H1 (cell line): ENCODE data around the gene SSTR3. TPM values are rescaled to one million over a fixed set of nuclear protein-coding genes. Genes with fewer than 3 reads are reported as not detected.

Source experiments
- CTCF ChIA-PET: fragments of 300-600 bp; sonication (Branson Sonifier 250); formaldehyde crosslinking; loops from one replicate; lab custom pipeline; 2021; ENCODE audit not compliant: partially characterized antibody; lab: Charles Lee
- POLR2A ChIA-PET: fragments of 300-600 bp; sonication (Branson Sonifier 250); formaldehyde crosslinking; loops from one replicate; lab custom pipeline; 2021; ENCODE audit warnings: inconsistent platforms; ENCODE audit not compliant: partially characterized antibody; lab: Charles Lee
- DNase-seq, 2 experiments: peaks; one replicate each; pipeline versions ENCODE4 v3.0.0 to v3.0.0-alpha.2; 2010 to 2022; ENCODE audit warnings: low spot score in 2 of 2, low read depth in 1 of 2, mixed read lengths in 1 of 2
- FAIRE-seq: peaks from 2 replicates; lab custom pipeline; 2011; peaks lifted over from hg19 to GRCh38; lab: Jason Lieb, UNC
- H2AFZ ChIP-seq: 2 replicates; pipeline ENCODE4 v1.8.1; 2012; ENCODE audit warnings: low read length, inconsistent platforms
- H2AK5ac ChIP-seq: 2 replicates; pipeline ENCODE4 v1.6.1; 2013; ENCODE audit warnings: low read depth, low read length
- H2BK120ac ChIP-seq: replicated peaks from 2 replicates; pipeline ENCODE3; 2013; ENCODE audit warnings: low read depth, low read length, inconsistent platforms
- H2BK12ac ChIP-seq: 2 replicates; pipeline ENCODE4 v1.6.1; 2013; ENCODE audit warnings: low read depth, low read length
- H2BK15ac ChIP-seq: 2 replicates; pipeline ENCODE4 v1.6.1; 2013; ENCODE audit warnings: low read length
- H2BK20ac ChIP-seq: 2 replicates; pipeline ENCODE4 v1.6.1; 2013; ENCODE audit warnings: low read length
- H2BK5ac ChIP-seq: 2 replicates; pipeline ENCODE4 v1.6.1; 2013; ENCODE audit warnings: low read depth, low read length
- H3K14ac ChIP-seq: 2 replicates; pipeline ENCODE4 v1.6.1; 2013; ENCODE audit warnings: inconsistent platforms; ENCODE audit not compliant: insufficient read length
- H3K18ac ChIP-seq: 2 replicates; pipeline ENCODE4 v1.6.1; 2013; ENCODE audit warnings: low read length; ENCODE audit errors: extremely low read depth
- H3K23ac ChIP-seq: 2 replicates; pipeline ENCODE4 v1.6.1; 2013; ENCODE audit warnings: inconsistent platforms; ENCODE audit not compliant: insufficient read length
- H3K23me2 ChIP-seq: 2 replicates; pipeline ENCODE4 v1.6.1; 2013; ENCODE audit warnings: low read depth, low read length
- H3K27ac ChIP-seq: 2 replicates; pipeline ENCODE4 v1.6.1; 2011; ENCODE audit warnings: low read depth, low read length, inconsistent platforms
- H3K27me3 ChIP-seq, 4 experiments: replicated peaks in 1 of 4; 1 replicate in 1 of 4; 2 replicates in 3 of 4; pipeline versions ENCODE4 v1.6.1 to v1.8.1; 2011 to 2013; ENCODE audit warnings: low read length in 3 of 4, mild to moderate bottlenecking in 3 of 4, inconsistent platforms in 2 of 4, mixed read lengths in 2 of 4, moderate library complexity in 1 of 4; ENCODE audit not compliant: control insufficient read depth in 3 of 4, insufficient read depth in 3 of 4; ENCODE audit errors: extremely low read depth in 1 of 4
- H3K36me3 ChIP-seq, 4 experiments: 2 replicates each; pipeline versions ENCODE4 v1.6.1 to v1.8.1; 2011 to 2013; ENCODE audit warnings: mild to moderate bottlenecking in 4 of 4, low read length in 3 of 4, moderate library complexity in 2 of 4, control low read depth in 1 of 4, inconsistent platforms in 1 of 4; ENCODE audit not compliant: insufficient read depth in 4 of 4, control insufficient read depth in 2 of 4
- H3K4ac ChIP-seq: replicated peaks from 2 replicates; pipeline ENCODE3; 2013; ENCODE audit warnings: low read length, low read depth, mixed read lengths, inconsistent platforms; ENCODE audit not compliant: insufficient read length
- H3K4me1 ChIP-seq, 4 experiments: replicated peaks in 1 of 4; 1 replicate in 1 of 4; 2 replicates in 3 of 4; pipeline versions ENCODE4 v1.6.1 to v1.8.1; 2011 to 2013; ENCODE audit warnings: low read length in 3 of 4, inconsistent platforms in 2 of 4, mixed read lengths in 1 of 4; ENCODE audit not compliant: insufficient read depth in 4 of 4, control insufficient read depth in 3 of 4
- H3K4me2 ChIP-seq, 2 experiments: 2 replicates each; pipeline versions ENCODE4 v1.6.1 to v1.8.1; 2011 to 2013; ENCODE audit warnings: low read depth in 2 of 2, low read length in 2 of 2, control low read depth in 1 of 2, inconsistent platforms in 1 of 2, mild to moderate bottlenecking in 1 of 2; ENCODE audit not compliant: insufficient read depth in 1 of 2
- H3K4me3 ChIP-seq, 4 experiments: fragments of 200-600, 300-600 bp in 1 of 4; sonication (generic), shearing (Covaris generic), sonication (Bioruptor Twin) in 1 of 4; 2 replicates each; pipeline versions ENCODE4 v1.5.1 to v1.8.1; 2011 to 2016; ENCODE audit warnings: low read length in 4 of 4, low read depth in 3 of 4, control low read depth in 2 of 4, inconsistent platforms in 2 of 4, mild to moderate bottlenecking in 2 of 4, mixed read lengths in 1 of 4, moderate library complexity in 1 of 4; ENCODE audit not compliant: insufficient read depth in 2 of 4; ENCODE audit errors: extremely low read depth in 1 of 4
- H3K56ac ChIP-seq: replicated peaks from 2 replicates; pipeline ENCODE3; 2013; ENCODE audit warnings: low read depth, mild to moderate bottlenecking, mixed read lengths, low read length, inconsistent platforms; ENCODE audit not compliant: insufficient read length
- H3K79me1 ChIP-seq: 2 replicates; pipeline ENCODE4 v1.6.1; 2013; ENCODE audit warnings: low read depth, low read length, control low read depth
- H3K79me2 ChIP-seq, 2 experiments: 2 replicates each; pipeline versions ENCODE4 v1.6.1 to v1.8.1; 2012 to 2013; ENCODE audit warnings: low read length in 2 of 2, mild to moderate bottlenecking in 2 of 2, inconsistent platforms in 1 of 2; ENCODE audit not compliant: insufficient read depth in 2 of 2, control insufficient read depth in 1 of 2
- H3K9ac ChIP-seq, 4 experiments: replicated peaks in 1 of 4; 1 replicate in 1 of 4; 2 replicates in 3 of 4; pipeline versions ENCODE4 v1.6.1 to v1.8.1; 2011 to 2013; ENCODE audit warnings: low read depth in 3 of 4, low read length in 3 of 4, control low read depth in 2 of 4, mild to moderate bottlenecking in 2 of 4, moderate library complexity in 2 of 4, inconsistent platforms in 1 of 4; ENCODE audit errors: extremely low read depth in 1 of 4
- H3K9me3 ChIP-seq, 2 experiments: 2 replicates each; pipeline versions ENCODE4 v1.6.1 to v1.8.1; 2012 to 2013; ENCODE audit warnings: mild to moderate bottlenecking in 2 of 2, moderate library complexity in 2 of 2, control low read depth in 1 of 2, inconsistent platforms in 1 of 2, low read depth in 1 of 2, low read length in 1 of 2, mixed read lengths in 1 of 2; ENCODE audit not compliant: insufficient read depth in 2 of 2
- H4K20me1 ChIP-seq, 2 experiments: replicated peaks in 1 of 2; 2 replicates each; pipeline versions ENCODE3 to v1.8.1; 2011 to 2013; ENCODE audit warnings: inconsistent platforms in 2 of 2, low read length in 2 of 2, mild to moderate bottlenecking in 1 of 2; ENCODE audit not compliant: insufficient read depth in 2 of 2, control insufficient read depth in 1 of 2
- H4K5ac ChIP-seq: 2 replicates; pipeline ENCODE4 v1.6.1; 2013; ENCODE audit warnings: low read length, low read depth, mixed read lengths, inconsistent platforms; ENCODE audit not compliant: insufficient read length
- H4K8ac ChIP-seq: 2 replicates; pipeline ENCODE4 v1.8.0; 2013; ENCODE audit warnings: mild to moderate bottlenecking, moderate library complexity, low read length, inconsistent platforms; ENCODE audit not compliant: insufficient read depth; ENCODE audit errors: extremely low read depth
- H4K91ac ChIP-seq: replicated peaks from 2 replicates; pipeline ENCODE3; 2013; ENCODE audit warnings: low read length, mixed read lengths, inconsistent platforms; ENCODE audit not compliant: insufficient read length
- JUN ChIP-seq: IDR thresholded peaks from 2 replicates; pipeline ENCODE4 v1.6.1; 2011; ENCODE audit warnings: low read depth, mild to moderate bottlenecking, improper control_type of control experiment, low read length
- RAD21 ChIP-seq, 2 experiments: IDR thresholded peaks in 1 of 2; conservative IDR thresholded peaks in 1 of 2; 2 replicates each; pipeline ENCODE4 v1.6.1; 2011; ENCODE audit warnings: low read depth in 2 of 2, low read length in 2 of 2, improper control_type of control experiment in 1 of 2, inconsistent platforms in 1 of 2, mild to moderate bottlenecking in 1 of 2, moderate library complexity in 1 of 2
- WGBS, 2 experiments: shearing (Covaris generic) in 1 of 2; methylation state at CpG; one replicate each; pipeline versions ENCODE4 v1.1.6 to v1.1.7; 2013 to 2015; ENCODE audit warnings: low lambda C conversion rate in 2 of 2, mixed read lengths in 2 of 2, inconsistent platforms in 1 of 2, low coverage in 1 of 2, missing lambda C conversion rate in 1 of 2; ENCODE audit not compliant: insufficient replicate concordance in 2 of 2, insufficient coverage in 1 of 2, insufficient read length in 1 of 2; ENCODE audit errors: extremely low coverage in 1 of 2, missing lambda C conversion rate in 1 of 2; 5-methylcytosine and 5-hydroxymethylcytosine counted together
- polyA plus RNA-seq, 7 experiments: library from polyadenylated mRNA; depleted of rRNA in 3 of 7; stranded (reverse) in 5 of 7; unstranded in 2 of 7; fragments of >200 nt in 5 of 7; fragments of 200-250 nt in 2 of 7; gene quantifications; 1 replicate in 5 of 7; 2 replicates in 1 of 7; 4 replicates in 1 of 7; pipeline versions ENCODE4 v1.2.1 to v1.2.3, GENCODE V29; 2011 to 2013; ENCODE audit warnings: missing spikeins in 2 of 7, mixed read lengths in 2 of 7
- total RNA-seq: library from RNA; stranded (reverse); fragmentation: NEBNext Ultra II Directional; extraction: Animal tissue kit (Norgen Biotek cat#: 25700); gene quantifications from 2 replicates; pipeline ENCODE4 v1.2.1, GENCODE V29; 2021

SSTR3 gene
- total and polyA plus RNA-seq, 2 of the 8 experiments (the other 6 are each of a cell fraction or from before 2014, with no cell fraction given): 0.22 to 0.77 TPM

GRCh38 chr22:37183432-37184379 is 28.6 kb downstream of the SSTR3 start:
- H3K36me3 ChIP-seq: no peaks in the 10 kb centered on the region
- H3K79me2 ChIP-seq: no peaks in the 10 kb centered on the region
- FAIRE-seq (no peak), DNase-seq (no peak)
- ChIA-PET CTCF (interaction anchor here (0.6 to 2.2 kb wide), 9 partner anchors 12 to 136 kb away, joined by 3 to 10 read pairs (median 4); no protein-coding TSS in a partner anchor), POLR2A (interaction anchor here (1.2 to 1.3 kb wide), 2 partner anchors 16 to 114 kb away, joined by 3 to 4 read pairs; no protein-coding TSS in a partner anchor)
- H3K4me2 ChIP-seq: no peak overlapping the region
- WGBS, 2 experiments: 86% methylated on average over 17 of the region's 17 CpGs; no CpG with 5 or more reads in 1 of the 2 experiments
- H3K9me3 ChIP-seq: no peaks in the 10 kb centered on the region
- no peak overlapping the region for H3K4me3 ChIP-seq
- H2AK5ac ChIP-seq: no peak overlapping the region
- no peak overlapping the region for H3K4ac ChIP-seq
- no peak overlapping the region for H4K5ac ChIP-seq
- no peak overlapping the region for H3K27ac ChIP-seq
- H3K9ac ChIP-seq: no peak overlapping the region; a peak in 1 of 7 replicates
- peaks cover 3 to 15% (median 10%) of the 10 kb centered on the region in 4 experiments for H3K4me1 ChIP-seq
- H3K27me3 ChIP-seq: no peaks in the 10 kb centered on the region
- H3K18ac ChIP-seq: peak overlapping the region; percentile 60
- no peak overlapping the region for H4K91ac ChIP-seq
- no peak overlapping the region for H2BK20ac ChIP-seq
- no peak overlapping the region for H3K56ac ChIP-seq
- no peaks in the 10 kb centered on the region for H4K20me1 ChIP-seq
- no peaks in the 10 kb centered on the region for H3K79me1 ChIP-seq
- H2BK120ac ChIP-seq: no peak overlapping the region
- no peak overlapping the region for H2AFZ ChIP-seq
- peak overlapping the region; percentile 72; the same call in 1 of the 2 replicates for H2BK15ac ChIP-seq
- H3K14ac ChIP-seq: no peak overlapping the region
- H2BK5ac ChIP-seq: no peak overlapping the region
- peaks cover 3% of the 10 kb centered on the region; the same call in 1 of the 2 replicates for H3K23me2 ChIP-seq
- H2BK12ac ChIP-seq: peak overlapping the region; percentile 50; the same call in 1 of the 2 replicates
- H4K8ac ChIP-seq: no peak overlapping the region; the same call in 1 of the 2 replicates
- H3K23ac ChIP-seq: no peak overlapping the region
- no peak for TF ChIP-seq JUN
- peak in 1 of 2 experiments; percentile 31; a peak in 2 of 4 replicates for TF ChIP-seq RAD21 (IDR thresholded peaks at IDR 0.05 in 1 of 2, conservative IDR thresholded peaks at IDR 0.05 in 1 of 2; ENCODE audit: low read depth in 2 of 2, low read length in 2 of 2)
